Mammary epithelial cell (primary cell): Measurements from ENCODE around the gene PEX13.

Experiments used
- CTCF ChIP-seq, 2 donors: IDR thresholded peaks in 1 of 2; conservative IDR thresholded peaks in 1 of 2; 2 replicates each; pipeline ENCODE4 v1.5.1; 2011 to 2012; ENCODE audit warnings: inconsistent platforms in 2 of 2, low read length in 2 of 2, mild to moderate bottlenecking in 2 of 2, control low read depth in 1 of 2, low read depth in 1 of 2; ENCODE audit not compliant: insufficient read depth in 1 of 2; ENCODE audit errors: extremely low read depth in 1 of 2
- EZH2 ChIP-seq: IDR thresholded peaks from 2 replicates; pipeline ENCODE4 v1.6.1; 2012; ENCODE audit warnings: low read length, inconsistent platforms, borderline replicate concordance

DNA sequence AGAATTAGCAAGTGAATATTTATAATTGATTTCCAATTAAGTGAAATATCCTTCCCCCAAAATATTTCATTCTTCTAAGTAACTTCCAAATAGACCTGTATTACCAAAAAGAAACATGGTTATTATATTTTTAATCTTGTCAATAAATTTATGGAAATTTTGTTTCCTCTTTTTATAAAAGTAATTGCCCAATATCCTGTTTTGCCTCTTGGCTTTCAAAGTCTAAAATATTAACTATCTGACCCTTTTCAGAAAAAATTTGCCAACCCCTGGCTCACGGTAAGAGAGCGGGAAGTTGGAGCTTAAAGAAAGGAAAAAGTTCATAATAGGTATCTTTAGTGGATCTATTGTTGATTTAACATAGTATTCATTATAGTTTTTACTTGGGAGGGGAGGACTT is 27.7 kb downstream of the PEX13 start:
- no peak for TF ChIP-seq CTCF (conservative IDR thresholded peaks at IDR 0.05 in 1 of 2, IDR thresholded peaks at IDR 0.05 in 1 of 2; ENCODE audit: extremely low read depth in 1 of 2, insufficient read depth in 1 of 2, low read depth in 1 of 2, low read length in 2 of 2)
- TF ChIP-seq EZH2, result no peak
